ENCODE data around the gene CFHR5.
"Not testable (repeated sequence)": the region's sequence is repeated elsewhere in the genome, so short reads cannot be mapped to it uniquely, and the experiment has no call there.

CFHR5 gene

DNA sequence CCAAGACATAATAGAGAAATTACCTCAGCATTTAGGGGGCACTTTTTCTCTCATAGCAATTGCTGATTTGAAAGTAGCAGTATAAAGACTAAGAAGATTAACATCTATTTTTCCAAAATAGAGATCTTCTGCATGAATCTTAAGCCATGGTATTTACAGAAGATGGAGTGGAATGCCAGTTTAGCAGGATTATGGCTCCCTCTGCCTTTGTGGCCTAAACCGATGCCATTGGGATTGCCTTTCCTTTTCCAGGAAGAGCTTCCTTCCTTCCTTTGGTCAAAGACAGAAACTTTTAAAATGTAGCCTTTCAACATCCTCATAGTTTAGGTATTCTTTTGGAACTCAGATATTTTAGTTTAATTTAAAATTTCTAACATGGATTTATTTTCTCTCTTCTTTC is 39.4 kb downstream of the CFHR5 start:
- Histone ChIP-seq H3K9me3 (ENCODE audit: control extremely low read depth in 1 of 5, control insufficient read depth in 4 of 5, insufficient read depth in 2 of 5, low read depth in 1 of 5, low read length in 4 of 5) (peaks cover 0 to 1% (median 0%) of the 10 kb centered on the region in 5 experiments), H3K36me3 (ENCODE audit: control insufficient read depth in 4 of 4, insufficient read depth in 4 of 4, low read length in 3 of 4) (no peaks in the 10 kb centered on the region), H3K4me3 (ENCODE audit: control insufficient read depth in 1 of 7, extremely low read depth in 1 of 7, insufficient read depth in 4 of 7, low read depth in 2 of 7, low read length in 6 of 7) (no peak overlapping the region), H3K27ac (ENCODE audit: insufficient read depth in 1 of 2, low read depth in 1 of 2, low read length in 2 of 2, poor library complexity in 1 of 2, severe bottlenecking in 2 of 2) (no peak overlapping the region), H3K27me3 (replicated peaks in 2 of 5; ENCODE audit: control insufficient read depth in 4 of 5, insufficient read depth in 5 of 5, low read length in 4 of 5) (no peaks in the 10 kb centered on the region), H3K4me1 (ENCODE audit: control extremely low read depth in 1 of 4, control insufficient read depth in 4 of 4, insufficient read depth in 4 of 4, low read length in 3 of 4) (peaks cover 0 to 4% (median 2%) of the 10 kb centered on the region in 4 experiments)
- DNase-seq: no peak
- ChIA-PET CTCF (no interaction called here), POLR2A (no interaction called here)
- WGBS (ENCODE audit: insufficient coverage): no CpG with 5 or more reads among the region's 1 CpG

DNA sequence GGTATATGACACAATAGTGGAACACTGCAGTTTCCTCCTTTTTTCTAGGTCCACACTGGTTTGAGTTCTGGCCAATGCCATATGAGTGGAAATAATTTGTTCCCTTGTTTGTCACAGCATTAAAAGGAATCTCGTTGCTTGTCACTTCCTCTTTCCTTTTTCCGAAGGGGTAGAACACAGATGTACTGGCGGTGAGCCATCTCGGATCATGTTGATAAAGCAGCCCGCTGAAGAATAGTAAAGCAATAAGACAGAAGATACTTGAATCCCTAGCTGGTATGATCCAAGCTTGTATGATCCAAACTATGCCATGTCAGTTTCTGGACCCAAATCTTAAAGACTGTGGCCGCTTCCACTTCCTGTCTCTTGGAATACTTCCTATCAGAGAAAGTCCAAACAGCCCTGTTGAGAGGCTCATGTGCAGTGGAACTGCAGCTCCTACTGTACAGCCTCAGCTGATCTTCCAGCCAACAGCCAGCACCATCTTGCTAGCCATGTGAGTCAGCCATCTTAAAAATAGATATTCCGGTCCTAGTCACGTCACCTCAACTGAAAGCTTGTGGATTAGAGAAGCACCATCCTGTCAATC is 40.3 kb downstream of the CFHR5 start:
- WGBS (ENCODE audit: insufficient coverage): 93% methylated on average over 6 of the region's 8 CpGs
- peak overlapping the region in 1 of 2 experiments; percentile 21 for H3K27ac ChIP-seq (ENCODE audit: insufficient read depth in 1 of 2, low read depth in 1 of 2, low read length in 2 of 2, poor library complexity in 1 of 2, severe bottlenecking in 2 of 2)
- no peak overlapping the region for H3K4me3 ChIP-seq (ENCODE audit: control insufficient read depth in 1 of 7, extremely low read depth in 1 of 7, insufficient read depth in 4 of 7, low read depth in 2 of 7, low read length in 6 of 7)
- H3K36me3 ChIP-seq (ENCODE audit: control insufficient read depth in 4 of 4, insufficient read depth in 4 of 4, low read length in 3 of 4): no peaks in the 10 kb centered on the region
- no peaks in the 10 kb centered on the region for H3K9me3 ChIP-seq (ENCODE audit: control extremely low read depth in 1 of 5, control insufficient read depth in 4 of 5, insufficient read depth in 2 of 5, low read depth in 1 of 5, low read length in 4 of 5)
- DNase-seq: peak in 2 of 3 donors; percentile 7 to 15
- CTCF ChIA-PET: interaction anchor here (1.0 kb wide), 2 partner anchors 9 to 10 kb away, joined by 3 read pairs; no protein-coding TSS in a partner anchor
- H3K27me3 ChIP-seq (replicated peaks in 2 of 5; ENCODE audit: control insufficient read depth in 4 of 5, insufficient read depth in 5 of 5, low read length in 4 of 5): no peaks in the 10 kb centered on the region
- POLR2A ChIA-PET: no interaction called here
- peaks cover 0 to 10% (median 5%) of the 10 kb centered on the region in 4 experiments for H3K4me1 ChIP-seq (ENCODE audit: control extremely low read depth in 1 of 4, control insufficient read depth in 4 of 4, insufficient read depth in 4 of 4, low read length in 3 of 4)

DNA sequence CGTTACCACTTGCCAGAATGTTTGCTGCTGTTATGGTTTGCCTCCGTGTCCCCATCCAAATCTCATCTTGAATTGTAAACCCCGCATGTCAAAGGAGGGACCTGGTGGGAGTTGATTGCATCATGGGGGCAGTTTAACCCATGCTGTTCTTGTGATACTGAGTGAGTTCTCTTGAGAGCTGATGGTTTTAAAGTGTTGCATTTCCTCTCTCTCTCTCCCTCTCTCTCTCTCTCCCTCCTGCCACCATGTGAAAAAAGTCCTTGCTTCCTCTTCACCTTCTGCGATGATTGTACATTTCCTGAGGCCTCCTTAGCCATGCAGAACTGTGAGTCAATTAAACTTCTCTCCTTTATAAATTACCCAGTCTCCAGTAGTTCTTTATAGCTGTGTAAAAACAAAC is 44.4 kb downstream of the CFHR5 start:
- Histone ChIP-seq H3K27me3 (replicated peaks in 2 of 5; ENCODE audit: control insufficient read depth in 4 of 5, insufficient read depth in 5 of 5, low read length in 4 of 5) (no peaks in the 10 kb centered on the region), H3K36me3 (ENCODE audit: control insufficient read depth in 4 of 4, insufficient read depth in 4 of 4, low read length in 3 of 4) (no peaks in the 10 kb centered on the region), H3K4me1 (ENCODE audit: control extremely low read depth in 1 of 4, control insufficient read depth in 4 of 4, insufficient read depth in 4 of 4, low read length in 3 of 4) (peaks cover 0 to 10% (median 5%) of the 10 kb centered on the region in 4 experiments), H3K27ac (ENCODE audit: insufficient read depth in 1 of 2, low read depth in 1 of 2, low read length in 2 of 2, poor library complexity in 1 of 2, severe bottlenecking in 2 of 2) (no peak overlapping the region), H3K9me3 (ENCODE audit: control extremely low read depth in 1 of 5, control insufficient read depth in 4 of 5, insufficient read depth in 2 of 5, low read depth in 1 of 5, low read length in 4 of 5) (no peaks in the 10 kb centered on the region), H3K4me3 (ENCODE audit: control insufficient read depth in 1 of 7, extremely low read depth in 1 of 7, insufficient read depth in 4 of 7, low read depth in 2 of 7, low read length in 6 of 7) (no peak overlapping the region)
- ChIA-PET POLR2A (no interaction called here), CTCF (no interaction called here)
- WGBS (ENCODE audit: insufficient coverage): 7% methylated on average over 2 of the region's 4 CpGs
- peak; percentile 7 to 70 (median 59) for DNase-seq

DNA sequence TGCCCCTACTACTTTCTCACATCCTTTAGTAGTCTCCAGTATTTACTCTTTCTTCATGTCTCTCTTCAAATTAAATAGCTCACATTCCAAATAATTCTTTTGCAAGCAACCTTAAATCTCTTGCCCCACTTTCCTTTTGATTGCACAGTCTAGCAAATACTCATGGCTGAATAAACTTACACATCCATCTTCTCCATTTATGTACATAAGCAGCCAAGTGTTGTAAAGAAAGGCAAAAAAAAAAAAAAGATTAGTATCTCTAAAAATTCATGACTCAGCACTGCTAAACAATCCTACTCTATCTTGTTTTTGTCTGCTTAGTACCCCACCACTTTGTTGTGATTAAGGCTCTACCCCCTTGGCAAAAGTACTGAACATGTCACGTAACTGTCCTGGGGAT is 47.1 kb downstream of the CFHR5 start:
- H3K27me3 ChIP-seq (replicated peaks in 2 of 5; ENCODE audit: control insufficient read depth in 4 of 5, insufficient read depth in 5 of 5, low read length in 4 of 5): no peaks in the 10 kb centered on the region
- peaks cover 0 to 10% (median 5%) of the 10 kb centered on the region in 4 experiments for H3K4me1 ChIP-seq (ENCODE audit: control extremely low read depth in 1 of 4, control insufficient read depth in 4 of 4, insufficient read depth in 4 of 4, low read length in 3 of 4)
- H3K4me3 ChIP-seq (ENCODE audit: control insufficient read depth in 1 of 7, extremely low read depth in 1 of 7, insufficient read depth in 4 of 7, low read depth in 2 of 7, low read length in 6 of 7): no peak overlapping the region
- ChIA-PET CTCF (no interaction called here), POLR2A (no interaction called here)
- no peak overlapping the region for H3K27ac ChIP-seq (ENCODE audit: insufficient read depth in 1 of 2, low read depth in 1 of 2, low read length in 2 of 2, poor library complexity in 1 of 2, severe bottlenecking in 2 of 2)
- H3K36me3 ChIP-seq (ENCODE audit: control insufficient read depth in 4 of 4, insufficient read depth in 4 of 4, low read length in 3 of 4): no peaks in the 10 kb centered on the region
- no peak for DNase-seq
- no CpG with 5 or more reads among the region's 1 CpG for WGBS (ENCODE audit: insufficient coverage)
- H3K9me3 ChIP-seq (ENCODE audit: control extremely low read depth in 1 of 5, control insufficient read depth in 4 of 5, insufficient read depth in 2 of 5, low read depth in 1 of 5, low read length in 4 of 5): no peaks in the 10 kb centered on the region

DNA sequence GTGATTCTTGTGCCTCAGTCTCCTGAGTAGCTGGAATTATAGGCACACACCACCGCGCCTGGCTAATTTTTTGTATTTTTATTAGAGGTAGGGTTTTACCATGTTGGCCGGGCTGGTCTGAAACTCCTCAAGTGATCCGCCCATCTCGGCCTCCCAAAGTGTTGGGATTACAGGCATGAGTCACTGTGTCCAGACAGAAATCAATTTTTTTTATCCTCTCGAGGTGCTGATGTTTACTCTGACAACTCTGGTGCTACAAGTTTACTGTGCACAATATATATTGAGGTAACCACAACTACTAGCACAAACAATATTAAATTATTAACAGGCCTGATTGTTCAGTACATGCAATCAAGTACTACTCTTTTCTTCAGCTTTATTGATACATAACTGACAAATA is 50.0 kb downstream of the CFHR5 start:
- Histone ChIP-seq H3K36me3 (ENCODE audit: control insufficient read depth in 4 of 4, insufficient read depth in 4 of 4, low read length in 3 of 4) (no peaks in the 10 kb centered on the region), H3K27me3 (replicated peaks in 2 of 5; ENCODE audit: control insufficient read depth in 4 of 5, insufficient read depth in 5 of 5, low read length in 4 of 5) (no peaks in the 10 kb centered on the region), H3K4me1 (ENCODE audit: control extremely low read depth in 1 of 4, control insufficient read depth in 4 of 4, insufficient read depth in 4 of 4, low read length in 3 of 4) (peaks cover 0 to 2% (median 0%) of the 10 kb centered on the region in 4 experiments), H3K27ac (ENCODE audit: insufficient read depth in 1 of 2, low read depth in 1 of 2, low read length in 2 of 2, poor library complexity in 1 of 2, severe bottlenecking in 2 of 2) (no peak overlapping the region), H3K9me3 (ENCODE audit: control extremely low read depth in 1 of 5, control insufficient read depth in 4 of 5, insufficient read depth in 2 of 5, low read depth in 1 of 5, low read length in 4 of 5) (no peaks in the 10 kb centered on the region), H3K4me3 (ENCODE audit: control insufficient read depth in 1 of 7, extremely low read depth in 1 of 7, insufficient read depth in 4 of 7, low read depth in 2 of 7, low read length in 6 of 7) (no peak overlapping the region)
- ChIA-PET POLR2A (no interaction called here), CTCF (interaction anchor here (1.1 kb wide), 1 partner anchor 9 kb away, joined by 3 read pairs; no protein-coding TSS in a partner anchor)
- WGBS (ENCODE audit: insufficient coverage): 97% methylated on average over 6 of the region's 6 CpGs
- DNase-seq: no peak

DNA sequence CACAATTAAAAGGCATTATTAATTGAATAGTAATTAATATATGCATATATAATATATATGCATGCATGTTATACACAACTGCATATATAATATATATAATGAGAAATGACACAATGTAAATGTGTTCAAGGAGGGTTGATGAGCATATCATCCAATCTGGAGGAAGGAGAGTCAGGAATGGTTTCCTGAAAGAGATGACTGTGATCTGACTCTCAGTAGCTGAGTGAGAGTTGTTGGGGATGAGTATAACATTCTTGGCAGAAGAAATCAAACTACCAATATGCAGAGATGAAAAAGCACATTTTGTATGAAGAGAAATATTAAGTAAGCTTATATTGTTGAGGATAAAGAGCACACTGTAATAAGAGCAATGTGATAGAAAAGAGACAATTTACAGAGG is 52.4 kb downstream of the CFHR5 start:
- CTCF ChIA-PET: interaction anchor here (0.6 kb wide), 1 partner anchor 370 kb away, joined by 3 read pairs; no protein-coding TSS in a partner anchor
- POLR2A ChIA-PET: no interaction called here
- no peak for DNase-seq

DNA sequence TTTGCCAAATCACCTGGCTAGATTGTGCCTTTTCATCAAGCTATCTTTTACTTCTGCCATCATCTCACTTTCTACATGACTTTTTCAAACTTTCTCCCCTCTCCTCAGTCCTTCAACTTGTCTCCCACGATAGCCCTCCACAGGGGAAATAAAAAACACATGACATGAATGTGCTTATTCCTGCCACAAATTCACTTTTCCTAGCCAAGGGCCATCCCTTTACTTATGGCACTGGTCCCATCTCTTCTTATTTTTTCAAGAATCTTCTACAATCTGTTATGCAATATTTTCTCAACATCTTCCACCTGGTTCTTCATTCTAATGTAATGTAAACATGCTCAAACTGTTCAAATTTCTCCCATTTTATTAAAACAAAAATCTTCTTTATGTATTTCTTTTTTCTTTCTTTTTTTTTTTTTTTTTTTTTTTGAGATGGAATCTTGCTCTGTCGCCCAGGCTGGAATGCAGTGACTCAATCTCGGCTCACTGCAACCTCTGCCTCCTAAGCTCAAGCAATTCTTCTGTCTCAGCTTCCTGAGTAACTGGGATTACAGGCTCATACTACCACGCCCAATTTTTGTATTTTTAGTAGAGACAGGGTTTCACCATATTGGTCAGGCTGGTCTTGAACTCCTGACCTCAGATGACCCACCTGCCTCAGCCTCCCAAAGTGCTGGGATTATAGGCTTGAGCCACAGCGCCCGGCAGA is 57.4 kb downstream of the CFHR5 start:
- POLR2A ChIA-PET; H3K27ac ChIP-seq (ENCODE audit: insufficient read depth in 1 of 2, low read depth in 1 of 2, low read length in 2 of 2, poor library complexity in 1 of 2, severe bottlenecking in 2 of 2); H3K27me3 ChIP-seq (replicated peaks in 2 of 5; ENCODE audit: control insufficient read depth in 4 of 5, insufficient read depth in 5 of 5, low read length in 4 of 5); H3K4me1 ChIP-seq (ENCODE audit: control extremely low read depth in 1 of 4, control insufficient read depth in 4 of 4, insufficient read depth in 4 of 4, low read length in 3 of 4); DNase-seq; CTCF ChIA-PET; H3K4me3 ChIP-seq (ENCODE audit: control insufficient read depth in 1 of 7, extremely low read depth in 1 of 7, insufficient read depth in 4 of 7, low read depth in 2 of 7, low read length in 6 of 7); H3K36me3 ChIP-seq (ENCODE audit: control insufficient read depth in 4 of 4, insufficient read depth in 4 of 4, low read length in 3 of 4); H3K9me3 ChIP-seq (ENCODE audit: control extremely low read depth in 1 of 5, control insufficient read depth in 4 of 5, insufficient read depth in 2 of 5, low read depth in 1 of 5, low read length in 4 of 5): not testable (repeated sequence)
- 100% methylated on average over 5 of the region's 6 CpGs for WGBS (ENCODE audit: insufficient coverage)

More for the DNA sequence above, 52.4 kb downstream of the CFHR5 start:
- H3K9me3 ChIP-seq (ENCODE audit: control extremely low read depth in 1 of 5, control insufficient read depth in 4 of 5, insufficient read depth in 2 of 5, low read depth in 1 of 5, low read length in 4 of 5): no peaks in the 10 kb centered on the region
- peaks cover 0 to 2% (median 0%) of the 10 kb centered on the region in 5 experiments for H3K27me3 ChIP-seq (replicated peaks in 2 of 5; ENCODE audit: control insufficient read depth in 4 of 5, insufficient read depth in 5 of 5, low read length in 4 of 5)
- H3K36me3 ChIP-seq (ENCODE audit: control insufficient read depth in 4 of 4, insufficient read depth in 4 of 4, low read length in 3 of 4): no peaks in the 10 kb centered on the region
- H3K27ac ChIP-seq (ENCODE audit: insufficient read depth in 1 of 2, low read depth in 1 of 2, low read length in 2 of 2, poor library complexity in 1 of 2, severe bottlenecking in 2 of 2): no peak overlapping the region
- no peak overlapping the region for H3K4me3 ChIP-seq (ENCODE audit: control insufficient read depth in 1 of 7, extremely low read depth in 1 of 7, insufficient read depth in 4 of 7, low read depth in 2 of 7, low read length in 6 of 7)
- H3K4me1 ChIP-seq (ENCODE audit: control extremely low read depth in 1 of 4, control insufficient read depth in 4 of 4, insufficient read depth in 4 of 4, low read length in 3 of 4): no peaks in the 10 kb centered on the region
